B cell (primary cell): Measurements from ENCODE around the gene CDK11A. TPM values are rescaled to one million over a fixed set of nuclear protein-coding genes. Genes with fewer than 3 reads are reported as not detected.

ENCODE experiments used
- ATAC-seq: fragments of 200-7000 bp; cut with Tn5 transposase; one replicate; pipeline ENCODE4 v1.10.0; 2021; ENCODE audit warnings: low read depth, mild to moderate bottlenecking, moderate number of reproducible peaks, moderate library complexity
- CTCF ChIA-PET: fragments of 350-600 bp; sonication (Branson Sonifier 250); formaldehyde crosslinking; loops from one replicate; lab custom pipeline; 2021; ENCODE audit warnings: antibody characterized with exemption, inconsistent platforms; lab: Charles Lee
- POLR2A ChIA-PET: fragments of 350-600 bp; sonication (Branson Sonifier 250); formaldehyde crosslinking; loops from one replicate; lab custom pipeline; 2021; ENCODE audit warnings: antibody characterized with exemption; lab: Charles Lee
- DNase-seq: peaks from one replicate; pipeline ENCODE4 v3.0.0; 2013
- H2AFZ ChIP-seq: 2 replicates; pipeline ENCODE4 v1.6.1; 2012; ENCODE audit warnings: mild to moderate bottlenecking, low read depth, low read length; ENCODE audit not compliant: insufficient read depth, poor library complexity, severe bottlenecking
- H3K27ac ChIP-seq, 2 donors: 1 replicate in 1 of 2; 2 replicates in 1 of 2; pipeline ENCODE4 v1.5.1; 2012 to 2013; ENCODE audit warnings: low read length in 2 of 2, mild to moderate bottlenecking in 2 of 2, moderate library complexity in 1 of 2
- H3K27me3 ChIP-seq, 4 experiments: fragments of 200-600 bp in 1 of 4; sonication (generic) in 1 of 4; replicated peaks in 1 of 4; 1 replicate in 2 of 4; 2 replicates in 2 of 4; pipeline versions ENCODE4 v1.6.1 to v1.7.0; 2013 to 2016; ENCODE audit warnings: low read length in 3 of 4, mild to moderate bottlenecking in 2 of 4, mixed read lengths in 1 of 4, moderate library complexity in 1 of 4; ENCODE audit not compliant: insufficient read depth in 4 of 4, control insufficient read depth in 3 of 4; ENCODE audit errors: control extremely low read depth in 1 of 4
- H3K36me3 ChIP-seq, 2 experiments: replicated peaks in 1 of 2; 1 replicate in 1 of 2; 2 replicates in 1 of 2; pipeline versions ENCODE4 v1.6.1 to v1.7.1; 2013; ENCODE audit warnings: low read length in 1 of 2; ENCODE audit not compliant: insufficient read depth in 2 of 2, control insufficient read depth in 1 of 2; ENCODE audit errors: control extremely low read depth in 1 of 2, extremely low read depth in 1 of 2
- H3K4me1 ChIP-seq, 2 donors: fragments of 200-600 bp in 1 of 2; sonication (generic) in 1 of 2; 1 replicate in 1 of 2; 2 replicates in 1 of 2; pipeline versions ENCODE4 v1.5.1 to v1.6.1; 2013 to 2017; ENCODE audit warnings: low read length in 2 of 2; ENCODE audit not compliant: control insufficient read depth in 2 of 2, insufficient read depth in 2 of 2
- H3K4me2 ChIP-seq: replicated peaks from 2 replicates; pipeline ENCODE3; 2012; ENCODE audit warnings: mild to moderate bottlenecking, low read depth, low read length; ENCODE audit not compliant: poor library complexity, severe bottlenecking
- H3K4me3 ChIP-seq, 5 experiments: fragments of 200-600 bp in 1 of 5; sonication (generic) in 1 of 5; 1 replicate in 3 of 5; 2 replicates in 2 of 5; pipeline versions ENCODE4 v1.5.1 to v1.7.0; 2011 to 2016; ENCODE audit warnings: low read length in 4 of 5, mild to moderate bottlenecking in 4 of 5, low read depth in 2 of 5, control low read depth in 1 of 5, moderate library complexity in 1 of 5; ENCODE audit not compliant: insufficient read depth in 1 of 5; ENCODE audit errors: control extremely low read depth in 1 of 5, extremely low read depth in 1 of 5
- H3K79me2 ChIP-seq: fragments of 200-600 bp; sonication (generic); one replicate; pipeline ENCODE4 v1.6.0; 2016; ENCODE audit warnings: low read length; ENCODE audit not compliant: control insufficient read depth, insufficient read depth
- H3K9ac ChIP-seq: fragments of 200-600 bp; sonication (generic); 2 replicates; pipeline ENCODE4 v1.6.1; 2017; ENCODE audit warnings: mild to moderate bottlenecking, low read length, moderate library complexity
- H3K9me3 ChIP-seq, 3 donors: one replicate each; pipeline versions ENCODE4 v1.6.1 to v1.7.1; 2013; ENCODE audit warnings: low read length in 2 of 3; ENCODE audit not compliant: control insufficient read depth in 2 of 3, insufficient read depth in 1 of 3; ENCODE audit errors: control extremely low read depth in 1 of 3
- H4K20me1 ChIP-seq: 2 replicates; pipeline ENCODE4 v1.6.0; 2012; ENCODE audit warnings: mild to moderate bottlenecking, low read length; ENCODE audit not compliant: insufficient read depth, control insufficient read depth, poor library complexity, severe bottlenecking
- H3K27ac Mint-ChIP-seq: one replicate; pipeline ENCODE4 v1.8.0; 2021; ENCODE audit warnings: mixed read lengths
- H3K27me3 Mint-ChIP-seq: one replicate; pipeline ENCODE4 v1.8.0; 2021; ENCODE audit warnings: mixed read lengths
- H3K4me1 Mint-ChIP-seq: one replicate; pipeline ENCODE4 v1.8.0; 2021; ENCODE audit warnings: mixed read lengths
- H3K4me3 Mint-ChIP-seq: one replicate; pipeline ENCODE4 v1.8.0; 2021; ENCODE audit warnings: mixed read lengths
- H3K9me3 Mint-ChIP-seq: one replicate; pipeline ENCODE4 v1.8.0; 2022; ENCODE audit warnings: mixed read lengths; ENCODE audit not compliant: insufficient read depth
- CTCF ChIP-seq: fragments of 200-600 bp; IDR thresholded peaks from one replicate; pipeline ENCODE4 v1.8.0; 2022; ENCODE audit warnings: antibody characterized with exemption, mild to moderate bottlenecking
- EZH2 ChIP-seq: IDR thresholded peaks from 2 replicates; pipeline ENCODE4 v1.6.1; 2012; ENCODE audit warnings: borderline replicate concordance, low read depth, mild to moderate bottlenecking, moderate library complexity, low read length; ENCODE audit not compliant: insufficient read depth, poor library complexity, severe bottlenecking
- WGBS: methylation state at CpG from one replicate; pipeline ENCODE4 v1.1.5; 2013; ENCODE audit warnings: missing lambda C conversion rate; ENCODE audit not compliant: insufficient coverage; 5-methylcytosine and 5-hydroxymethylcytosine counted together
- intact Hi-C: fragments of 100-400 bp; cut with micrococcal nuclease; formaldehyde crosslinking; loops from one replicate; pipeline ENCODE4 v1.10.0; 2022
- polyA plus RNA-seq: library from polyadenylated mRNA; depleted of rRNA; stranded (reverse); fragments of >200 nt; gene quantifications from 2 replicates; pipeline ENCODE4 v1.2.3, GENCODE V29; 2012
- total RNA-seq, 2 donors: library from RNA; stranded (reverse); fragments of 120-200 nt in 1 of 2; gene quantifications; 1 replicate in 1 of 2; 2 replicates in 1 of 2; pipeline versions ENCODE4 v1.2.3 to v1.2.4, GENCODE V29; 2013 to 2022

Gene CDK11A
- total and polyA plus RNA-seq, 2 donors (not counting 1 experiment from before 2014, with no cell fraction given), result 82.1 to 138 TPM

GRCh38 chr1:1768249-1768992 is 44.3 kb upstream of the CDK11A start:
- H3K4me2 ChIP-seq, result no peak overlapping the region
- peaks cover 99% of the 10 kb centered on the region for H3K79me2 ChIP-seq
- Mint-ChIP-seq H3K9me3 (peaks cover 4% of the 10 kb centered on the region), H3K4me1 (peaks cover 17% of the 10 kb centered on the region), H3K4me3 (no peak overlapping the region), H3K27me3 (no peaks in the 10 kb centered on the region), H3K27ac (peak overlapping the region; percentile 10)
- POLR2A ChIA-PET, result no interaction called here
- 89% methylated on average over 3 of the region's 7 CpGs for WGBS
- intact Hi-C loops, result no loop called here
- no peak overlapping the region for H2AFZ ChIP-seq
- TF ChIP-seq EZH2, result no peak
- no peak for TF ChIP-seq CTCF
- no peak overlapping the region for H3K9ac ChIP-seq
- no peaks in the 10 kb centered on the region for H3K27me3 ChIP-seq
- peaks cover 0 to 70% of the 10 kb centered on the region in 2 experiments for H3K36me3 ChIP-seq
- peaks cover 69% of the 10 kb centered on the region for H4K20me1 ChIP-seq
- H3K9me3 ChIP-seq, result peaks cover 0 to 7% (median 0%) of the 10 kb centered on the region in 3 donors
- no peak overlapping the region for H3K4me3 ChIP-seq
- DNase-seq, result no peak
- peak overlapping the region in 1 of 2 donors; percentile 3 for H3K27ac ChIP-seq
- CTCF ChIA-PET, result interaction anchor here (0.8 to 1.4 kb wide), 3 partner anchors 12 to 140 kb away, joined by 3 to 6 read pairs (median 5); no protein-coding TSS in a partner anchor
- no peaks in the 10 kb centered on the region for H3K4me1 ChIP-seq
- no peak for ATAC-seq

GRCh38 chr1:1764876-1765470 is 40.8 kb upstream of the CDK11A start:
- ChIA-PET POLR2A (no interaction called here), CTCF (interaction anchor here (1.8 kb wide), 1 partner anchor 144 kb away, joined by 8 read pairs; no protein-coding TSS in a partner anchor)
- intact Hi-C loops, result no loop called here
- no peak for DNase-seq
- H3K4me3 ChIP-seq, result no peak overlapping the region
- Mint-ChIP-seq H3K9me3 (no peaks in the 10 kb centered on the region), H3K27me3 (no peaks in the 10 kb centered on the region), H3K4me3 (no peak overlapping the region), H3K27ac (no peak overlapping the region), H3K4me1 (peaks cover 5% of the 10 kb centered on the region)
- TF ChIP-seq EZH2 (no peak), CTCF (no peak)
- no peak for ATAC-seq
- no peaks in the 10 kb centered on the region for H3K27me3 ChIP-seq
- no peak overlapping the region for H2AFZ ChIP-seq
- peaks cover 0 to 6% (median 0%) of the 10 kb centered on the region in 3 donors for H3K9me3 ChIP-seq
- no peak overlapping the region for H3K9ac ChIP-seq
- peaks cover 100% of the 10 kb centered on the region for H3K79me2 ChIP-seq
- H4K20me1 ChIP-seq, result peaks cover 83% of the 10 kb centered on the region
- no peak overlapping the region for H3K4me2 ChIP-seq
- 94% methylated on average over 18 of the region's 23 CpGs for WGBS
- H3K4me1 ChIP-seq, result no peaks in the 10 kb centered on the region
- peaks cover 0 to 83% of the 10 kb centered on the region in 2 experiments for H3K36me3 ChIP-seq
- H3K27ac ChIP-seq, result no peak overlapping the region
